GM21619 (cell line): ENCODE results near the gene LST1.
"Not testable (repeated sequence)": the region's sequence is repeated elsewhere in the genome, so short reads cannot be mapped to it uniquely, and the experiment has no call there.

ENCODE experiments used
- ATAC-seq: cut with Tn5 transposase; IDR thresholded peaks from one replicate; pipeline ENCODE4 v1.9.1; 2021; ENCODE audit not compliant: unreplicated experiment

LST1 gene

GRCh38 chr6:31586008-31586407 is at the start of gene LST1:
TSS of gene LST1 (plus strand) at chr6:31586277. CDS start at chr6:31587300, 1,023 bp downstream.
- no peak for ATAC-seq

DNA sequence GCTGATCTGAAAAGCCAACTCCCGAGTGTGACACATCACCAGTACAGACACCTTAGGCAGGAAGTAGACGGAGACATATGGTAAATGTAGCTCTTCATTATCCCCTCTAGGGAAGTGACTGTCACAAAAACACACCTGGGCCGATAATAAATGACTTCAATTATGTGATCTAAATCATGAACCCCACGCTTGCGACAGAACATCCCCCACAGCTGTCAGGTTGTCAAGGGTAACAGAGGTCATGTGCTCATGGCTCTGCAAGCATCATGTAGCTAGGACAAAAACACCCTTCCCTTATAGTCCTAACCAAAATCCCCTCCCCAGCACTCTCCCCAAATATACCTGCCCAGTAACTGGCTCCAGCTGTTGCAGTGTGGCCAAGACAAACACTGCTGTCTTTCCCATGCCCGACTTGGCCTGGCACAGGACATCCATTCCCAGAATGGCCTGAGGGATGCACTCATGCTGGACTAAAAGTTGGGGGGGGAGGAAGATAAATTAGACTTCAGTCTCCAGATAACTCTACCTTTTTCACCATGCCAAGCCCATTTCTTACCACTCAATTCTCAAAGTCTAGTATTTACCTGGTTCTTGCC is 47.2 kb upstream of the LST1 start:
- ATAC-seq: no peak

GRCh38 chr6:31540640-31541039 is 45.4 kb upstream of the LST1 start:
- ATAC-seq: no peak

- ATAC-seq: peak; percentile 2
Measured at GRCh38 chr6:31541059-31541657, 44.9 kb upstream of the LST1 start.

- peak; percentile 62 for ATAC-seq
Measured at GRCh38 chr6:31541658-31542521, 44.2 kb upstream of the LST1 start, which contains the start of gene DDX39B. TSS of gene DDX39B (minus strand) at chr6:31542003. CDS start at chr6:31540532, 1,471 bp downstream.

- ATAC-seq: no peak
Measured at GRCh38 chr6:31543639-31544038, 42.4 kb upstream of the LST1 start.

DNA sequence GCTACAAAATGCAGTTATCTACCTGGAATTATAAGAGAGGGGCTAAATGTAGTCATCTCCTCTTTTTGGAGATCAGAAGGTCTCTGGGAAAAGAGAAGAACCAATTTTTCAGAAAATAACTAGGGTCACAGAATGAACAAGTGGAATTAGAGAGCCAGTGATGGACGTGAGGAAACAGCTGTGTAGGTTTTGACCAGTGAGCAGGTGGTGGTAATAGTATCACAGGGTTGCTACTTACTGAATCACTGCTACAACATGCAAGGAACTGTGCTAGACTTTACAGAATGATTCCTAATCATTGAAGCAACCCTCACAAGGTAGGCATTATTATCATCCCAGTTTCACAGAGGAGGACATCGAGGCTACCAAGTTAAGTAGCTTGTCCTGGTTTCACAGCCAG is 41.4 kb upstream of the LST1 start:
- ATAC-seq: no peak

- ATAC-seq: no peak
Measured at GRCh38 chr6:31545291-31545690, 40.8 kb upstream of the LST1 start.

DNA sequence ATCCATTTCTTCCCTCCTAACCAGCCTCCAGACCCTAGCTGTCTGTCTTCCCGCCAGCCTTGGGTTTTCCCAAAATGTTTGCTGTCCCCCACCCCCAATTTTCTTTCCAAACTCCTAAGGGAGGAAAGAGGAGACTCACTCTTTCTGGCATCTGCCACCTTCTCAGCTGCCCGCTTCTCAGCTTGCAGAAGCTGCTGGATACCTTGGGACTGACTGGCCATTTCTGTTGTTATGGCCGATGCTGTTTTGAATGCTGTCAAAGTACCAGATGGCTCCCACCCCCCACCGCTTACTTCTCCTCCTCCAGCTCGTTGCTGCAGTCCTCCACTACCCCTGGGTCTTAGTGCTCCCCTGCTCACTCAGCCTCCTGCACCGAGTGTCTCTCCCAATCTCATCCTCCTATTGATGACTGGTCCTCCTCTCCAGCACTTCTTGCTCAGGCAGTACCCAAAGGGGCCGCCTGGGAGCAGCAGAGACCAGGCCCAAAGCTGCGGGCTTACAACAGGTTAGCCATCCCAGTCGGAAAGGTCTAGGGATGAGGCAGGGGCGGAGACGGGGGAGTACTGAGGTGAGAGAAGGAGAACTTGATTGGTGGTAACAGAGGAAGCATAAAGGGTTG is 39.6 kb upstream of the LST1 start, which contains the start of gene ATP6V1G2:
ATP6V1G2 (minus strand) TSS at position 270 of the 619 bp plus-strand sequence; CDS start at position 221, 49 bp downstream.
- ATAC-seq: peak; percentile 45

- peak; percentile 60 for ATAC-seq
Measured at GRCh38 chr6:31546958-31547726, 38.9 kb upstream of the LST1 start, which contains the start of gene NFKBIL1. TSS of gene NFKBIL1 (plus strand) at chr6:31547608. CDS start at chr6:31547695, 87 bp downstream.

DNA sequence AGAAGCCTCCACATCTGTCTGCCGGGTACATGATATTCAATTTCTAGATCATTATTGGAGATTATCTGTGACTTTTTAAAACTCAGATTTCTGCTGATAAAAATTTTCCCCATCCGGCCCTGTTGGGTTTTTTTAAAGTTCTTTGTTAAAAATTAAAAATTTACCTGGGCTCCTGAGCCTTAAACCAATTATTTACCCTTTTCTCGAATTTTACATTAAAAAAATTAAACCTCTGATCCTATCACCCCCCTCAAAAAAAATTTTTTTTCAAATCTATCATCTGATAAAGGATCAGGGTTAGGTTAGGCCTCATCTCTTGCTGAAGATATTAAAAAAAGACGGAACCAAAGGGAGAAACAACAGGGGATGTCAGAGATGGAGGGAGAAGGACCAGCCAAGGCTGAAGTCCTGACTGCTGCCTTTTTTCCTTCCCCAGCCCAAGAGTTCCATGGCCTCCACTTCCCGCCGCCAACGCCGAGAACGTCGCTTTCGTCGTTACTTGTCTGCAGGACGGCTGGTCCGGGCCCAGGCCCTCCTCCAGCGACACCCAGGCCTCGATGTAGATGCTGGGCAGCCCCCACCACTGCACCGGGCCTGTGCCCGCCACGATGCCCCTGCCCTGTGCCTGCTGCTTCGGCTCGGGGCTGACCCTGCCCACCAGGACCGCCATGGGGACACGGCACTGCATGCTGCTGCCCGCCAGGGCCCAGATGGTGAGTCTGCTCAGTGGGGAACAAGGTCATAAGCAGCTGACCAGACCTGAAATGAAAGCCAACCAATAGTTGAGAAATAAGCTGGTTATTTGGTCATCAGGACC is 38.1 kb upstream of the LST1 start:
- ATAC-seq: no peak

DNA sequence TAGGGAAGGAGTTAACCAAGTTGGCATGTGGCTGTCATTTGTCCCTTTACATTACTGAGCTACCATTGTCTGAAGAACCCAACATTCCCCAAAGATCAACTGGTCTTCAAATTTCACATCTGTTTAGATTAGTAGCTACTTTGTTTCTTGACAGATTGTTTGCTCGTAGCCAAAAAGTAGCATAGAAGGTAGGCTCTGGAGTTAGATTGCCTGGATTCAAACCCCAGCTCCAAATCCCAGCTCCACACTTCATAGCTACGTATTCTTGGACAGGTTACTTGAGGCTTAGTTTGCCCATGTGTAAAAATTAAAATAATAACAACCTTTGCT is 37.6 kb upstream of the LST1 start:
- ATAC-seq: no peak

DNA sequence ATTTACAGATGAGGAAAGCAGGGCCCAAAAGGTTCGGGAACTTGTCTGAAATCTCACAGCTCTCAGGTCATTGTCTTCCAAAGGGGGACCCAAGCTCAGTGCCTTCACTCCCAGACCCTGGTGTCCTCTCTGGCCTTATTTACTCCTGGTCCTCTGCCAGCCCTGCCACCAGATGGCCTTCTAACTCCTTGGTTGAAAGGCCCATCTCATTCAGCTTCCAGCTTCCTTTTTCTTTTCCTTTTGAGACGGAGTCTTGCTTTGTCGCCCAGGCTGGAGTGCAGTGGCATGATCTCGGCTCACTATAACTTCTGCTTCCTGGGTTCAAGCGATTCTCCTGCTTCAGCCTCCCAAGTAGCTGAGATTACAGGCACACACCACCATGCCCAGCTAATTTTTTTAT is 34.7 kb upstream of the LST1 start:
- ATAC-seq: not testable (repeated sequence)

- ATAC-seq: no peak
Measured at GRCh38 chr6:31556307-31556706, 29.8 kb upstream of the LST1 start.

DNA sequence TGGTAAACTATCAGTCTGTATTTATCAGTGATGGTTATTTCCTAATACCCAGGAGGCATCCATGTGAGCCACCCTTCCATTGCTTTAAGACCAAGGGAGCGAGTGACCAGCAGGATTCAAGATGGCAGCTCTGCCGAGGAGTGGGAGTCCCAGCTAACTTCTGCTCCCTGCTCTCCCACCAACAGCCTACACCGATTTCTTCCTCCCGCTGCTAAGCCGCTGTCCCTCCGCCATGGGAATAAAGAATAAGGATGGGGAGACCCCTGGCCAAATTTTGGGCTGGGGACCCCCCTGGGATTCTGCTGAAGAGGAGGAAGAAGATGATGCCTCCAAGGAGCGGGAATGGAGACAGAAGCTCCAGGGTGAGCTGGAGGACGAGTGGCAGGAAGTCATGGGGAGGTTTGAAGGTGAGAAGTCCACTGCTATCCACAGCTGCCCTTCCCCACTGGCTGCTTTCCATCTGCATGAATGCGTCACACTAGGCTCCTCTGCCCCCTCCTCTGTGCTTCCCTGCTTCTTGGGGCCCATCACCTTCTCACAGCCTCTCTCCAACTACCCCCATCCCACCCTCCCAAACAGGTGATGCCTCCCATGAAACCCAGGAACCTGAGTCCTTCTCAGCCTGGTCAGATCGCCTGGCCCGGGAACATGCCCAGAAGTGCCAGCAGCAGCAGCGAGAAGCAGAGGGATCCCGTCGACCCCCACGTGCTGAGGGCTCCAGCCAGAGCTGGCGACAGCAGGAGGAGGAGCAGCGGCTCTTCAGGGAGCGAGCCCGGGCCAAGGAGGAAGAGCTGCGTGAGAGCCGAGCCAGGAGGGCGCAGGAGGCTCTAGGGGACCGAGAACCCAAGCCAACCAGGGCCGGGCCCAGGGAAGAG is 28.4 kb upstream of the LST1 start:
- no peak for ATAC-seq

DNA sequence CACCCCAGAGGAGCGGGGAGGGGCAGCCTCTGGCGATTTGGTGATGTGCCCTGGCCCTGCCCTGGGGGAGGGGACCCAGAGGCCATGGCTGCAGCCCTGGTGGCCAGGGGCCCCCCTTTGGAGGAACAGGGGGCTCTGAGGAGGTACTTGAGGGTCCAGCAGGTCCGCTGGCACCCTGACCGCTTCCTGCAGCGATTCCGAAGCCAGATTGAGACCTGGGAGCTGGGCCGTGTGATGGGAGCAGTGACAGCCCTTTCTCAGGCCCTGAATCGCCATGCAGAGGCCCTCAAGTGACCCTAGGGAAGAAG is 27.8 kb upstream of the LST1 start:
- ATAC-seq: no peak

DNA sequence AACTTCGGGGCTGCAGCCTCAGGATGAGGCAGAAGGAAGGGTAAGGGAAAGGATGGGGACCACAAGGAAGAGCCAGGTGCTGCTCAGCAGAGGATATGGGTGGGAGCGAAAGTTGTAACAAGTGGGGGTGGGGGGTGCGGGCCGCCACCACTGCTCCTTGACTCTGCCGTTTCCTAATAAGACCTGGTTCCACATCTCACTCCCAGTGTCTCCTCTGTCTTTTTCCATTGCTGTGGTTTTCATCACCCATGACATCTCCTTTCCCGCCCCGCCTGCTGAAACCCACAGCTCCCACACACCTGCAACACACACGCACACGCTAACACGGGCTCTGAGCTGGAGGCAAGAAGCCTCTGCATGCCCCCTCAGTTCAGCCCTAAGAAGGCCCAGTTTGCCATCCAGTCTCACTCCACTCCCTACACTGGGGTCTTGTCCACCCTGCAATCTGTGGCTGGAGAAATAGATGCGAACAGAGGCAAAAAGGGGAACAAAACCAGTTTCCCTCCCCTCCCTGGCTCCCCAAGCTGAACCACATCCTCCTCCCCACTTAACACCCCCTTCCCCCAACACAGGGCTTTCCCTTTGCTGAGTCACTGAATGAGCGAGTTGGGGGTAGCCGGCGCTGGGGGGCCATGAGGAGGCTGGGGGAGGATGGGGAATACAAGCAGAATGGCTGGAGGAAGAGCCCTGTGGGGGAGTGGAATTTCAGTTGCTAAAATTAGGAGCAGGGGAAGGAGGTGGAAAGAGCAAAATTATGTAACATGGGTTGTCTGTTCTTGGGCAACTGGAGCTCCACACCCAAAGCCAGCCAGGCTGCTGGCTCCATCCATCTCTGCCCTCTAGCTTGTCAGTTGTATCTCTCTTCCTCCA is 27.2 kb upstream of the LST1 start:
- no peak for ATAC-seq

GRCh38 chr6:31559606-31559957 is 26.5 kb upstream of the LST1 start:
- no peak for ATAC-seq
